PFSK-1 (cell line): ENCODE measurements around the gene COX7A2.

Experiments used
- POLR2AphosphoS5 ChIP-seq: IDR thresholded peaks from 2 replicates; pipeline ENCODE4 v1.6.1; 2012; ENCODE audit warnings: low read depth, mild to moderate bottlenecking, control low read depth, low read length, moderate library complexity
- SIN3A ChIP-seq: IDR thresholded peaks from 2 replicates; pipeline ENCODE4 v1.6.1; 2012; ENCODE audit warnings: mild to moderate bottlenecking, low read length, moderate library complexity, borderline replicate concordance; ENCODE audit not compliant: insufficient read depth
- TAF1 ChIP-seq: IDR thresholded peaks from 2 replicates; pipeline ENCODE4 v1.6.1; 2012; ENCODE audit warnings: low read length, control low read depth, borderline replicate concordance; ENCODE audit not compliant: insufficient read depth
- TF ChIP-seq, protein P1 (sequence below), 2 experiments: IDR thresholded peaks; 2 replicates each; pipeline versions ENCODE4 v1.6.1 to v1.8.0; 2011 to 2012; ENCODE audit warnings: low read depth in 2 of 2, low read length in 2 of 2, control low read depth in 1 of 2, inconsistent platforms in 1 of 2, mild to moderate bottlenecking in 1 of 2, moderate library complexity in 1 of 2; ENCODE audit not compliant: insufficient read depth in 1 of 2

DNA sequence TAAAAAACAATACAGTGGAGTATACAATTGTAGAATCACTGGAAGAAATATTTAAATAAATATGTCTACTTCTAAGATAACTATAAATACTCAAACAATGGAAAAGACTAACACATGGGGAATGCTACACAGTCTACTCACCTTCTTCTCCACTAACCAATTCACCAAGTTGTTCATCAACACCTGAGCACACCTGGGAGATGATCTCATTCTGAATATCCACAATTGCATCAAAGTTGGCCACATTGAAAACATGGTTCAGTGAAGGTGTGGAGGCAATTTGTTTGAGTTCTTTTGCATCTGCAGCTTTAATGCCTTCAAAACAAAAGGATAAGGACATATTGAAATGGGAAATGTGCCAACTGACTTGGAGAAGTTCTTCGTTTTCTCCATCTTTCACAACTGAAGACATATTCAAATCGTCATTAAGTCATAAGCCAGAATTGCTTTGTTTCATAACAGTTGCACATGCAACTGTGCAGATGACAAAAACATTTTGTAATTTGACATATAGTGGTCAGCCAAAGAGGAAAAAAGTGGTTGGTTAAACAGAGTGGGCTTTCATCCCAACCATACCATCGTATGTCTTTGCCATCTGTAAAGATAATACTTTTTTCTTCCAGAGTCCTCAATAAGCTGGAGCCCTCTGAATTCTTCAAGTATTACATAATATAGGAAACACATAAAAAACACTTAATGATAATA, 55.2 kb downstream of the COX7A2 start:
- no peak for TF ChIP-seq POLR2AphosphoS5
- no peak for TF ChIP-seq TAF1
- TF ChIP-seq SIN3A = no peak
- TF ChIP-seq, protein P1, sequence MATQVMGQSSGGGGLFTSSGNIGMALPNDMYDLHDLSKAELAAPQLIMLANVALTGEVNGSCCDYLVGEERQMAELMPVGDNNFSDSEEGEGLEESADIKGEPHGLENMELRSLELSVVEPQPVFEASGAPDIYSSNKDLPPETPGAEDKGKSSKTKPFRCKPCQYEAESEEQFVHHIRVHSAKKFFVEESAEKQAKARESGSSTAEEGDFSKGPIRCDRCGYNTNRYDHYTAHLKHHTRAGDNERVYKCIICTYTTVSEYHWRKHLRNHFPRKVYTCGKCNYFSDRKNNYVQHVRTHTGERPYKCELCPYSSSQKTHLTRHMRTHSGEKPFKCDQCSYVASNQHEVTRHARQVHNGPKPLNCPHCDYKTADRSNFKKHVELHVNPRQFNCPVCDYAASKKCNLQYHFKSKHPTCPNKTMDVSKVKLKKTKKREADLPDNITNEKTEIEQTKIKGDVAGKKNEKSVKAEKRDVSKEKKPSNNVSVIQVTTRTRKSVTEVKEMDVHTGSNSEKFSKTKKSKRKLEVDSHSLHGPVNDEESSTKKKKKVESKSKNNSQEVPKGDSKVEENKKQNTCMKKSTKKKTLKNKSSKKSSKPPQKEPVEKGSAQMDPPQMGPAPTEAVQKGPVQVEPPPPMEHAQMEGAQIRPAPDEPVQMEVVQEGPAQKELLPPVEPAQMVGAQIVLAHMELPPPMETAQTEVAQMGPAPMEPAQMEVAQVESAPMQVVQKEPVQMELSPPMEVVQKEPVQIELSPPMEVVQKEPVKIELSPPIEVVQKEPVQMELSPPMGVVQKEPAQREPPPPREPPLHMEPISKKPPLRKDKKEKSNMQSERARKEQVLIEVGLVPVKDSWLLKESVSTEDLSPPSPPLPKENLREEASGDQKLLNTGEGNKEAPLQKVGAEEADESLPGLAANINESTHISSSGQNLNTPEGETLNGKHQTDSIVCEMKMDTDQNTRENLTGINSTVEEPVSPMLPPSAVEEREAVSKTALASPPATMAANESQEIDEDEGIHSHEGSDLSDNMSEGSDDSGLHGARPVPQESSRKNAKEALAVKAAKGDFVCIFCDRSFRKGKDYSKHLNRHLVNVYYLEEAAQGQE (IDR thresholded peaks at IDR 0.05; ENCODE audit: insufficient read depth in 1 of 2, low read depth in 2 of 2, low read length in 2 of 2) = no peak
